Breast epithelium (tissue), 4 donors: ENCODE measurements around the gene SPOPL. TPM values are rescaled to one million over a fixed set of nuclear protein-coding genes. Genes with fewer than 3 reads are reported as not detected.

Experiments used
- DNase-seq, 2 donors: peaks; one replicate each; pipeline ENCODE4 v3.0.0-alpha.2; 2019; ENCODE audit warnings: low spot score in 2 of 2
- H3K27ac ChIP-seq, 2 donors: fragments of 200-600 bp; sonication (generic) in 1 of 2; one replicate each; pipeline ENCODE4 v1.5.1; 2016 to 2019; ENCODE audit warnings: mild to moderate bottlenecking in 1 of 2
- H3K27me3 ChIP-seq, 2 donors: fragments of 200-600 bp; sonication (generic) in 1 of 2; one replicate each; pipeline versions ENCODE4 v1.5.1 to v1.6.0; 2017 to 2019; ENCODE audit warnings: control low read depth in 1 of 2, mild to moderate bottlenecking in 1 of 2
- H3K36me3 ChIP-seq: fragments of 200-600 bp; one replicate; pipeline ENCODE4 v1.5.1; 2019
- H3K4me1 ChIP-seq, 2 donors: fragments of 200-600 bp; sonication (generic); one replicate each; pipeline ENCODE4 v1.5.1; 2016 to 2019; ENCODE audit warnings: control low read depth in 1 of 2
- H3K4me3 ChIP-seq, 3 donors: fragments of 200-600 bp; sonication (generic); 1 replicate in 2 of 3; 2 replicates in 1 of 3; pipeline ENCODE4 v1.5.1; 2016 to 2019; ENCODE audit warnings: mild to moderate bottlenecking in 3 of 3, moderate library complexity in 2 of 3
- H3K9me3 ChIP-seq, 2 donors: fragments of 200-600 bp; sonication (generic) in 1 of 2; one replicate each; pipeline ENCODE4 v1.5.1; 2016 to 2019; ENCODE audit warnings: control low read depth in 1 of 2
- POLR2A ChIP-seq: fragments of 450-650 bp; IDR thresholded peaks from one replicate; pipeline ENCODE4 v1.6.1; 2016; ENCODE audit warnings: antibody characterized with exemption, mild to moderate bottlenecking, moderate library complexity
- POLR2AphosphoS5 ChIP-seq, 3 donors: sonication (generic); formaldehyde crosslinking; IDR thresholded peaks; one replicate each; pipeline ENCODE4 v1.6.1; 2017; ENCODE audit warnings: antibody characterized with exemption in 3 of 3
- intact Hi-C: fragments of 100-400 bp; cut with DNase I; formaldehyde crosslinking; loops from one replicate; pipeline ENCODE4 v1.15.1; 2023; ENCODE audit warnings: low total_unique reads
- total RNA-seq, 3 donors: library from RNA; depleted of rRNA; stranded (reverse); fragments of >200 nt; gene quantifications; one replicate each; pipeline ENCODE4 v1.1.0, GENCODE V29; 2016
- TF ChIP-seq, protein P1 (sequence below), 3 donors: fragments of 450-650 bp; IDR thresholded peaks; one replicate each; pipeline ENCODE4 v1.5.1; 2016 to 2017; ENCODE audit warnings: antibody characterized with exemption in 3 of 3, mild to moderate bottlenecking in 3 of 3, moderate library complexity in 3 of 3

SPOPL gene
- total RNA-seq, 3 donors from 2014 or later, result 25.3 to 71.4 (median 49.2) TPM

- no peaks in the 10 kb centered on the region for H3K9me3 ChIP-seq
- intact Hi-C loops, result no loop called here
- no peaks in the 10 kb centered on the region for H3K36me3 ChIP-seq
- H3K4me3 ChIP-seq, result no peak overlapping the region
- no peak overlapping the region for H3K27ac ChIP-seq
- H3K4me1 ChIP-seq, result no peaks in the 10 kb centered on the region
- DNase-seq, result no peak
- no peak for TF ChIP-seq POLR2AphosphoS5 (IDR thresholded peaks at IDR 0.05)
- TF ChIP-seq, protein P1, sequence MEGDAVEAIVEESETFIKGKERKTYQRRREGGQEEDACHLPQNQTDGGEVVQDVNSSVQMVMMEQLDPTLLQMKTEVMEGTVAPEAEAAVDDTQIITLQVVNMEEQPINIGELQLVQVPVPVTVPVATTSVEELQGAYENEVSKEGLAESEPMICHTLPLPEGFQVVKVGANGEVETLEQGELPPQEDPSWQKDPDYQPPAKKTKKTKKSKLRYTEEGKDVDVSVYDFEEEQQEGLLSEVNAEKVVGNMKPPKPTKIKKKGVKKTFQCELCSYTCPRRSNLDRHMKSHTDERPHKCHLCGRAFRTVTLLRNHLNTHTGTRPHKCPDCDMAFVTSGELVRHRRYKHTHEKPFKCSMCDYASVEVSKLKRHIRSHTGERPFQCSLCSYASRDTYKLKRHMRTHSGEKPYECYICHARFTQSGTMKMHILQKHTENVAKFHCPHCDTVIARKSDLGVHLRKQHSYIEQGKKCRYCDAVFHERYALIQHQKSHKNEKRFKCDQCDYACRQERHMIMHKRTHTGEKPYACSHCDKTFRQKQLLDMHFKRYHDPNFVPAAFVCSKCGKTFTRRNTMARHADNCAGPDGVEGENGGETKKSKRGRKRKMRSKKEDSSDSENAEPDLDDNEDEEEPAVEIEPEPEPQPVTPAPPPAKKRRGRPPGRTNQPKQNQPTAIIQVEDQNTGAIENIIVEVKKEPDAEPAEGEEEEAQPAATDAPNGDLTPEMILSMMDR (IDR thresholded peaks at IDR 0.05), result no peak
- TF ChIP-seq POLR2A, result no peak
- H3K27me3 ChIP-seq, result no peaks in the 10 kb centered on the region
These were observed 115.5 kb downstream of the SPOPL start for GRCh38 chr2:138617026-138617425.

- Histone ChIP-seq H3K4me1 (no peaks in the 10 kb centered on the region), H3K27ac (no peak overlapping the region), H3K9me3 (no peaks in the 10 kb centered on the region), H3K36me3 (no peaks in the 10 kb centered on the region), H3K27me3 (no peaks in the 10 kb centered on the region), H3K4me3 (no peak overlapping the region)
- no peak for DNase-seq
- intact Hi-C loops, result no loop called here
- TF ChIP-seq POLR2AphosphoS5 (IDR thresholded peaks at IDR 0.05) (no peak), POLR2A (no peak)
- TF ChIP-seq, protein P1 (IDR thresholded peaks at IDR 0.05), result no peak
These were observed 117.4 kb downstream of the SPOPL start for GRCh38 chr2:138618971-138619370.

DNA sequence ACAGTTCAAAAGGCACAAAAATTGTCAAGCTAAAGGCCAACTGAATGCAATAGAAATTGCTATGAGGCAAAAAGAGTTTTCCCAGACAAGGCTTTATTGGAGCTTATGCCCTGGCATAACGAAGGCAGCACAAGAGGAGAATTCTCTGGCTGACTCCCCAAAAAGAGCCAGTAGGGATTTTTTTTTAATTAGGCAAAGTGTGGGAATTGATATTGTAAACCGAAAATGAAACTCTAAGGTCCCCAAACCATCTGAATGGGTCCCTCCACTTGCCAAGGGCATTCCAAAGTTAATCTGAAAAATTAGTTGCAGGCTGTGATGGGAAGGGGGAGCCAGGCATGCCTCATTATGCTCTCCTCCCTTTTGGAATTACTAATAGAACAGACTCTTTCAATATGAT is 118.9 kb downstream of the SPOPL start:
- Histone ChIP-seq H3K36me3 (no peaks in the 10 kb centered on the region), H3K4me3 (no peak overlapping the region), H3K27me3 (no peaks in the 10 kb centered on the region), H3K9me3 (no peaks in the 10 kb centered on the region), H3K27ac (no peak overlapping the region), H3K4me1 (no peaks in the 10 kb centered on the region)
- intact Hi-C loops, result no loop called here
- TF ChIP-seq, protein P1 (IDR thresholded peaks at IDR 0.05), result no peak
- TF ChIP-seq POLR2A (no peak), POLR2AphosphoS5 (IDR thresholded peaks at IDR 0.05) (no peak)
- DNase-seq, result no peak

DNA sequence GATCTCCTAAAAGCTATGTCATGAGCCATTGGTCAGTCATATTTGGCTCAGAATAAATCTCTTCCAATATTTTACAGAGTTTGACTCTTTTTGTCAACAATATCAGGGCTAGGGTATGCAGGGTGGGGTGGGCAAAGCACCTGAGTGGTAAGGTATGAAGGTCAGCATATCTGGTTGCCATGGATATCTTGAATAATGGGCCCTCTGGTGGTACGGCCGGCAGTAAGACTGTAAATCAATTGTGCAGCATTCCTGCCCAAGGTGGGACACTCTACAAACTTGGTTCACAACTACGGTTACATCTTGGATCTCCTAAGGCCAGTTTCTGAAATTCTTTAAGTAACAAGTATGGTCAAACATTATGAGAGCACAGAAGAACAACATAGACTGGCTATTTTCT is 119.6 kb downstream of the SPOPL start:
- Histone ChIP-seq H3K27me3 (no peaks in the 10 kb centered on the region), H3K4me3 (no peak overlapping the region), H3K4me1 (no peaks in the 10 kb centered on the region), H3K27ac (no peak overlapping the region), H3K9me3 (no peaks in the 10 kb centered on the region), H3K36me3 (no peaks in the 10 kb centered on the region)
- no peak for DNase-seq
- intact Hi-C loops, result no loop called here
- no peak for TF ChIP-seq POLR2A

DNA sequence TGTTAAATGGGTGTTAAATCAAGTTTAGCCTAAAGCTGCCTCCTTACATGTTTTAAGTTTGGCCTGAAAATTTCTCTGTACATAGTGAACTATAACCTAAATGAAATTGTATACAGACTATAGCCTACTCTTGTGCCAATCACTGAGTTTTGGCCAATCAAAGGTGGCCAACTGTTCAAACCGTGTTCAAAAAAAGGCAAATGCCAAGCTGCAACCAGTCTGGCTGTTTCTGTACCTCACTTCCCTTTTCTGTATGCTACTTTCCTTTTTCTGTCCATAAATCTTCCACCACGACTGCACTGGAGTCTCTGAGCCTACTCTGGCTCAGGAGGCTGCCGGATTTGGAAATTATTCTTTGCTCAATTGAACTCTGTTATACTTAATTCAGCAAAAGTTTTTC is 121.0 kb downstream of the SPOPL start:
- Histone ChIP-seq H3K4me1 (no peaks in the 10 kb centered on the region), H3K4me3 (no peak overlapping the region), H3K27ac (no peak overlapping the region), H3K27me3 (no peaks in the 10 kb centered on the region), H3K36me3 (no peaks in the 10 kb centered on the region), H3K9me3 (no peaks in the 10 kb centered on the region)
- no peak for DNase-seq
- intact Hi-C loops, result no loop called here
- TF ChIP-seq, protein P1 (IDR thresholded peaks at IDR 0.05), result no peak
- TF ChIP-seq POLR2AphosphoS5 (IDR thresholded peaks at IDR 0.05), result no peak
